DOHH2 (cell line): Measurements from ENCODE around the gene CDH4.

ENCODE experiments used
- H3F3A ChIP-seq: fragments of 200-600 bp; sonication (generic), shearing (Covaris generic); 2 replicates; pipeline ENCODE4 v1.6.0; 2016; ENCODE audit warnings: antibody characterized with exemption, mild to moderate bottlenecking; ENCODE audit not compliant: control insufficient read depth, insufficient read depth
- H3K27ac ChIP-seq: fragments of 200-600 bp; sonication (generic); 2 replicates; pipeline ENCODE4 v1.5.1; 2014; ENCODE audit warnings: low read depth, mild to moderate bottlenecking, low read length, moderate library complexity
- H3K27me3 ChIP-seq: fragments of 200-600 bp; sonication (generic); 2 replicates; pipeline ENCODE4 v1.6.1; 2014; ENCODE audit warnings: mild to moderate bottlenecking, low read length, mixed read lengths; ENCODE audit not compliant: control insufficient read depth
- H3K36me3 ChIP-seq: fragments of 200-600 bp; sonication (generic); 2 replicates; pipeline ENCODE4 v1.6.1; 2014; ENCODE audit warnings: mild to moderate bottlenecking, low read length, moderate library complexity, mixed read lengths; ENCODE audit not compliant: control insufficient read depth
- H3K4me1 ChIP-seq: fragments of 200-600 bp; sonication (generic); 2 replicates; pipeline ENCODE4 v1.6.1; 2014; ENCODE audit warnings: mild to moderate bottlenecking, low read length, mixed read lengths; ENCODE audit not compliant: control insufficient read depth
- H3K4me2 ChIP-seq: fragments of 200-600 bp; sonication (generic); 2 replicates; pipeline ENCODE4 v1.6.0; 2014; ENCODE audit warnings: mild to moderate bottlenecking, low read length, moderate library complexity
- H3K4me3 ChIP-seq: fragments of 200-600 bp; sonication (generic); 2 replicates; pipeline ENCODE4 v1.5.1; 2014; ENCODE audit warnings: mild to moderate bottlenecking, low read length, mixed read lengths
- H3K79me2 ChIP-seq: fragments of 200-600 bp; sonication (generic); 2 replicates; pipeline ENCODE4 v1.6.1; 2014; ENCODE audit warnings: mild to moderate bottlenecking, low read length, mixed read lengths; ENCODE audit not compliant: control insufficient read depth
- H3K9me2 ChIP-seq: fragments of 200-600 bp; sonication (generic); replicated peaks from 2 replicates; pipeline ENCODE4 v1.6.1; 2014; ENCODE audit warnings: mild to moderate bottlenecking, low read length, mixed read lengths; ENCODE audit not compliant: control insufficient read depth
- H3K9me3 ChIP-seq: fragments of 200-600 bp; sonication (generic); 2 replicates; pipeline ENCODE4 v1.6.1; 2014; ENCODE audit warnings: antibody characterized with exemption, low read length, mixed read lengths; ENCODE audit not compliant: control insufficient read depth, insufficient read depth
- H4K20me1 ChIP-seq: fragments of 200-600 bp; sonication (generic); 2 replicates; pipeline ENCODE4 v1.6.0; 2014; ENCODE audit warnings: low read depth, mild to moderate bottlenecking, antibody characterized with exemption, low read length, moderate library complexity; ENCODE audit not compliant: control insufficient read depth, insufficient read depth
- CTCF ChIP-seq: fragments of 200-600 bp; sonication (generic); IDR thresholded peaks from one replicate; pipeline ENCODE4 v1.5.1; 2014; ENCODE audit warnings: antibody characterized with exemption, mild to moderate bottlenecking, low read depth, low read length; ENCODE audit not compliant: poor library complexity, severe bottlenecking
- EZH2phosphoT487 ChIP-seq: fragments of 200-600 bp; sonication (generic); IDR thresholded peaks from 2 replicates; pipeline ENCODE4 v1.6.1; 2017; ENCODE audit warnings: borderline replicate concordance, mild to moderate bottlenecking, antibody characterized with exemption, low read length, moderate library complexity, mixed read lengths

Gene CDH4

GRCh38 chr20:61256824-61257223 lies 4.8 kb downstream of the CDH4 start:
- H3K79me2 ChIP-seq, result no peaks in the 10 kb centered on the region
- no peaks in the 10 kb centered on the region for H3K4me1 ChIP-seq
- no peaks in the 10 kb centered on the region for H4K20me1 ChIP-seq
- no peak for TF ChIP-seq EZH2phosphoT487
- no peak for TF ChIP-seq CTCF
- H3K36me3 ChIP-seq, result no peaks in the 10 kb centered on the region
- H3K4me2 ChIP-seq, result no peak overlapping the region
- H3K4me3 ChIP-seq, result no peak overlapping the region
- no peaks in the 10 kb centered on the region for H3F3A ChIP-seq
- H3K9me2 ChIP-seq, result no peaks in the 10 kb centered on the region
- no peak overlapping the region for H3K27ac ChIP-seq
- H3K9me3 ChIP-seq, result no peaks in the 10 kb centered on the region
- no peaks in the 10 kb centered on the region for H3K27me3 ChIP-seq

DNA sequence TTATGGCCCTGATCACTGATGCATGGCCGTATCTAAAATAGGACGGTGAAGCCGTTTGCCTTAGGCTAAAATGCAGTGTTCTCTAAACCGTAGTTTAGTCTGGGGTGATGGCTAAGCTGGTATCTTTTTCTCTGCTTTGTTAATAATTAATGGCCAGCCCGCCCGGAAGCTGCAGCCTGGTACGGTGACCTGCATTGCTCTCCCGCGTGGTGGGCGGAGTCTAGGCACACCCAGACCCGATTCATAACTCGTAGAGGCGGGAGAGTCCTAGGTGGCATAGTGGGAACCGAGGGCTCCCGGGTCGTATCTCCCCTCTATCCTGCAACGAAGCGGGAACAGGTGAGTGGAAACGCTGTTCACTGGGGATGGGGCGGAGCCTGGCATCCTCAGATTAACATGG lies 5.5 kb downstream of the CDH4 start:
- no peaks in the 10 kb centered on the region for H3F3A ChIP-seq
- TF ChIP-seq EZH2phosphoT487 (no peak), CTCF (no peak)
- H3K4me1 ChIP-seq, result no peaks in the 10 kb centered on the region
- H3K4me2 ChIP-seq, result no peak overlapping the region
- H3K79me2 ChIP-seq, result no peaks in the 10 kb centered on the region
- no peaks in the 10 kb centered on the region for H3K9me2 ChIP-seq
- H3K36me3 ChIP-seq, result no peaks in the 10 kb centered on the region
- no peaks in the 10 kb centered on the region for H3K27me3 ChIP-seq
- H3K4me3 ChIP-seq, result no peak overlapping the region
- H4K20me1 ChIP-seq, result no peaks in the 10 kb centered on the region
- no peaks in the 10 kb centered on the region for H3K9me3 ChIP-seq
- no peak overlapping the region for H3K27ac ChIP-seq

DNA sequence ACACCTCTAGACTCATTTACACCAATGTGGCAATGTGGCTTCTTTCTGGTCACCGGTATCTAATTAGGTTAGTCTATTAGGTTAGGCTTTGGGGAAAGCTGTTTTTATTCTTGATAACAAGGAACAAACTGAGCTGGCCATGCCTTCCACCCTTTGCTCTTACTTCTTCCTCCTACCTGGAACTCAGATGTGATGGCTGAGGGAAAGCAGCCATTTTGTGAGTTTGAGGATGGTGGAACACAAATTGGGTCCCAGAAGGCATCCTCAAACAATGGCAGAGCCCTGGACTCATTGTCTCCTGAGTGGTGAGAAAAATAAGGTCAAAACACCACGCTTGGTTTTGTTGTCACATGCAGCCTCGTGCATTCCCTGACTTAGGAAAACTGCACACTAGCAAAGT lies 7.7 kb downstream of the CDH4 start:
- Histone ChIP-seq H3K79me2 (no peaks in the 10 kb centered on the region), H3K27me3 (no peaks in the 10 kb centered on the region), H3K27ac (no peak overlapping the region), H3K4me2 (no peak overlapping the region), H4K20me1 (no peaks in the 10 kb centered on the region), H3K4me3 (no peak overlapping the region), H3K4me1 (no peaks in the 10 kb centered on the region), H3K9me3 (no peaks in the 10 kb centered on the region), H3F3A (no peaks in the 10 kb centered on the region), H3K36me3 (no peaks in the 10 kb centered on the region), H3K9me2 (no peaks in the 10 kb centered on the region)
- TF ChIP-seq EZH2phosphoT487 (no peak), CTCF (no peak)

GRCh38 chr20:61260905-61261304 lies 8.8 kb downstream of the CDH4 start:
- H3K27ac ChIP-seq, result no peak overlapping the region
- H3K79me2 ChIP-seq, result no peaks in the 10 kb centered on the region
- H3K4me1 ChIP-seq, result no peaks in the 10 kb centered on the region
- no peaks in the 10 kb centered on the region for H3K9me2 ChIP-seq
- no peak overlapping the region for H3K4me2 ChIP-seq
- H3K36me3 ChIP-seq, result no peaks in the 10 kb centered on the region
- H3K9me3 ChIP-seq, result no peaks in the 10 kb centered on the region
- H4K20me1 ChIP-seq, result no peaks in the 10 kb centered on the region
- TF ChIP-seq CTCF (no peak), EZH2phosphoT487 (no peak)
- H3K27me3 ChIP-seq, result no peaks in the 10 kb centered on the region
- H3K4me3 ChIP-seq, result no peak overlapping the region
- no peaks in the 10 kb centered on the region for H3F3A ChIP-seq
